BLaER1 treated with 17β-estradiol and CSF1 and Interleukin-3, amounts not matched to agents 10 nM and 100 nM (cell line): ENCODE data around the gene SLC36A1.
A peak's percentile ranks its signal among the peaks of the same experiment; 100 is the strongest.
"Not testable (repeated sequence)": the region's sequence is repeated elsewhere in the genome, so short reads cannot be mapped to it uniquely, and the experiment has no call there.

Experiments
- H3K27ac ChIP-seq, 11 experiments: shearing (Covaris generic); formaldehyde crosslinking; 2 replicates each; pipeline ENCODE4 v1.8.1; 2022
- H3K27me3 ChIP-seq, 11 experiments: shearing (Covaris generic); formaldehyde crosslinking; 2 replicates each; pipeline ENCODE4 v1.8.1; 2022
- H3K36me3 ChIP-seq, 11 experiments: shearing (Covaris generic); formaldehyde crosslinking; 2 replicates each; pipeline ENCODE4 v1.8.1; 2022
- H3K4me1 ChIP-seq, 10 experiments: shearing (Covaris generic); formaldehyde crosslinking; 2 replicates each; pipeline ENCODE4 v1.8.1; 2022
- H3K4me2 ChIP-seq, 11 experiments: shearing (Covaris generic); formaldehyde crosslinking; 2 replicates each; pipeline ENCODE4 v1.8.1; 2022
- H3K4me3 ChIP-seq, 10 experiments: shearing (Covaris generic); formaldehyde crosslinking; 2 replicates each; pipeline ENCODE4 v1.8.1; 2022
- H3K9ac ChIP-seq, 11 experiments: shearing (Covaris generic); formaldehyde crosslinking; 2 replicates each; pipeline ENCODE4 v1.8.1; 2022
- H3K9me3 ChIP-seq, 11 experiments: shearing (Covaris generic); formaldehyde crosslinking; replicated peaks in 1 of 11; 2 replicates each; pipeline ENCODE4 v1.8.1; 2022
- H4K20me1 ChIP-seq, 11 experiments: shearing (Covaris generic); formaldehyde crosslinking; 2 replicates each; pipeline ENCODE4 v1.8.1; 2022
- Cebpa-rat ChIP-seq, 11 experiments: shearing (Covaris generic); IDR thresholded peaks; 2 replicates each; pipeline ENCODE4 v1.8.1; 2022

Gene SLC36A1

GRCh38 chr5:151498395-151499155, 51.2 kb downstream of the SLC36A1 start:
- peak overlapping the region in 2 of 11 experiments; percentile 30 to 37; a peak in 3 of 22 replicates for H3K4me2 ChIP-seq
- no peak overlapping the region for H3K4me3 ChIP-seq
- peak overlapping the region in 4 of 11 experiments; percentile 2 to 36 (median 12); a peak in 2 of 22 replicates for H3K27ac ChIP-seq
- peaks cover 0 to 13% (median 0%) of the 10 kb centered on the region in 11 experiments; a peak in 1 of 22 replicates for H4K20me1 ChIP-seq
- peaks cover 0 to 32% (median 0%) of the 10 kb centered on the region in 11 experiments; a peak in 3 of 22 replicates for H3K36me3 ChIP-seq
- no peak for TF ChIP-seq Cebpa-rat (IDR thresholded peaks at IDR 0.05)
- peaks cover 0 to 84% (median 0%) of the 10 kb centered on the region in 10 experiments; a peak in 7 of 20 replicates for H3K4me1 ChIP-seq
- H3K27me3 ChIP-seq = no peaks in the 10 kb centered on the region
- H3K9me3 ChIP-seq = peaks cover 0 to 11% (median 0%) of the 10 kb centered on the region in 11 experiments; a peak in 4 of 22 replicates
- H3K9ac ChIP-seq = peak overlapping the region in 4 of 11 experiments; percentile 19 to 58 (median 36); a peak in 4 of 22 replicates

GRCh38 chr5:151499501-151500035, 52.2 kb downstream of the SLC36A1 start:
- Histone ChIP-seq H3K9ac (peak overlapping the region in 2 of 11 experiments; percentile 44 to 58; a peak in 1 of 22 replicates), H3K4me2 (peak overlapping the region in 2 of 11 experiments; percentile 37 to 53; a peak in 3 of 22 replicates), H4K20me1 (peaks cover 0 to 22% (median 0%) of the 10 kb centered on the region in 11 experiments; a peak in 2 of 22 replicates), H3K36me3 (peaks cover 0 to 40% (median 0%) of the 10 kb centered on the region in 11 experiments; a peak in 3 of 22 replicates), H3K9me3 (peaks cover 0 to 7% (median 0%) of the 10 kb centered on the region in 11 experiments; a peak in 4 of 22 replicates), H3K4me1 (peaks cover 0 to 80% (median 0%) of the 10 kb centered on the region in 10 experiments; a peak in 7 of 20 replicates), H3K27me3 (no peaks in the 10 kb centered on the region), H3K4me3 (no peak overlapping the region), H3K27ac (0 out of 22 replicates have a peak overlapping the region, but pooled peaks of 1 of the 11 experiments have one; percentile 11)
- no peak for TF ChIP-seq Cebpa-rat (IDR thresholded peaks at IDR 0.05)

GRCh38 chr5:151504006-151504405, 56.6 kb downstream of the SLC36A1 start:
- no peak for TF ChIP-seq Cebpa-rat (IDR thresholded peaks at IDR 0.05)
- Histone ChIP-seq H3K36me3 (peaks cover 0 to 66% (median 0%) of the 10 kb centered on the region in 11 experiments; a peak in 5 of 22 replicates), H3K27ac (no peak overlapping the region), H3K9me3 (no peaks in the 10 kb centered on the region), H3K4me2 (peak overlapping the region in 1 of 11 experiments; percentile 43; a peak in 1 of 22 replicates), H3K9ac (peak overlapping the region in 2 of 11 experiments; percentile 25 to 31; a peak in 1 of 22 replicates), H3K27me3 (no peaks in the 10 kb centered on the region), H3K4me1 (peaks cover 0 to 35% (median 0%) of the 10 kb centered on the region in 10 experiments; a peak in 6 of 20 replicates), H3K4me3 (no peak overlapping the region), H4K20me1 (peaks cover 0 to 62% (median 0%) of the 10 kb centered on the region in 11 experiments; a peak in 3 of 22 replicates)

- H3K4me3 ChIP-seq, H3K4me2 ChIP-seq, H3K27ac ChIP-seq, H3K27me3 ChIP-seq, H3K9me3 ChIP-seq, H3K9ac ChIP-seq, H3K4me1 ChIP-seq: not testable (repeated sequence)
- H4K20me1 ChIP-seq = peaks cover 0 to 70% (median 0%) of the 10 kb centered on the region in 11 experiments; a peak in 3 of 22 replicates
- H3K36me3 ChIP-seq = peaks cover 0 to 82% (median 0%) of the 10 kb centered on the region in 11 experiments; a peak in 5 of 22 replicates
These were observed 60.9 kb downstream of the SLC36A1 start for GRCh38 chr5:151508308-151508707.

- no peak overlapping the region for H3K4me3 ChIP-seq
- no peak overlapping the region for H3K4me2 ChIP-seq
- H3K27ac ChIP-seq = no peak overlapping the region
- peaks cover 0 to 79% (median 0%) of the 10 kb centered on the region in 11 experiments; a peak in 5 of 22 replicates for H3K36me3 ChIP-seq
- TF ChIP-seq Cebpa-rat (IDR thresholded peaks at IDR 0.05) = no peak
- peaks cover 0 to 64% (median 0%) of the 10 kb centered on the region in 11 experiments; a peak in 3 of 22 replicates for H4K20me1 ChIP-seq
- no peaks in the 10 kb centered on the region for H3K27me3 ChIP-seq
- no peaks in the 10 kb centered on the region for H3K9me3 ChIP-seq
- H3K9ac ChIP-seq = no peak overlapping the region
- H3K4me1 ChIP-seq = no peaks in the 10 kb centered on the region
These were observed 61.8 kb downstream of the SLC36A1 start for GRCh38 chr5:151509231-151509630.

- TF ChIP-seq Cebpa-rat (IDR thresholded peaks at IDR 0.05) = no peak
- peaks cover 0 to 58% (median 0%) of the 10 kb centered on the region in 11 experiments; a peak in 3 of 22 replicates for H4K20me1 ChIP-seq
- H3K9me3 ChIP-seq = no peaks in the 10 kb centered on the region
- no peaks in the 10 kb centered on the region for H3K4me1 ChIP-seq
- H3K27me3 ChIP-seq = no peaks in the 10 kb centered on the region
- H3K36me3 ChIP-seq = peaks cover 0 to 73% (median 0%) of the 10 kb centered on the region in 11 experiments; a peak in 5 of 22 replicates
- H3K4me3 ChIP-seq = no peak overlapping the region
- H3K9ac ChIP-seq = no peak overlapping the region
- no peak overlapping the region for H3K4me2 ChIP-seq
- no peak overlapping the region for H3K27ac ChIP-seq
These were observed 62.4 kb downstream of the SLC36A1 start for GRCh38 chr5:151509836-151510235.

GRCh38 chr5:151517122-151517920, 69.9 kb downstream of the SLC36A1 start:
- Histone ChIP-seq H3K4me3 (no peak overlapping the region), H3K9ac (no peak overlapping the region), H3K27ac (no peak overlapping the region), H3K36me3 (peaks cover 0 to 12% (median 0%) of the 10 kb centered on the region in 11 experiments; a peak in 4 of 22 replicates), H3K9me3 (no peaks in the 10 kb centered on the region), H3K27me3 (no peaks in the 10 kb centered on the region), H3K4me2 (no peak overlapping the region), H4K20me1 (peaks cover 0 to 2% (median 0%) of the 10 kb centered on the region in 11 experiments; a peak in 1 of 22 replicates), H3K4me1 (peaks cover 0 to 14% (median 3%) of the 10 kb centered on the region in 10 experiments; a peak in 11 of 20 replicates)
- no peak for TF ChIP-seq Cebpa-rat (IDR thresholded peaks at IDR 0.05)

- TF ChIP-seq Cebpa-rat (IDR thresholded peaks at IDR 0.05) = peak in 2 of 11 experiments; percentile 32 to 33; a peak in 1 of 22 replicates
- Histone ChIP-seq H3K27me3 (no peaks in the 10 kb centered on the region), H3K4me2 (0 out of 22 replicates have a peak overlapping the region, but pooled peaks of 1 of the 11 experiments have one; percentile 5), H3K27ac (no peak overlapping the region), H3K9ac (no peak overlapping the region), H4K20me1 (no peaks in the 10 kb centered on the region), H3K36me3 (no peaks in the 10 kb centered on the region), H3K4me1 (peaks cover 4 to 23% (median 9%) of the 10 kb centered on the region in 10 experiments; a peak in 17 of 20 replicates), H3K9me3 (no peaks in the 10 kb centered on the region), H3K4me3 (no peak overlapping the region)
These were observed 72.9 kb downstream of the SLC36A1 start for GRCh38 chr5:151520294-151520693.
